MV-4-11 (cell line): ENCODE measurements around the gene CFAP43.

Experiments
- DNase-seq: peaks from one replicate; lab custom pipeline; 2025; lab: John Stamatoyannopoulos, UW

The CFAP43 gene

GRCh38 chr10:104231784-104232612 lies at the start of gene CFAP43:
CFAP43 (minus strand) TSS chr10:104232364; CDS start chr10:104232246, 118 bp downstream.
- DNase-seq: peak; percentile 89

- DNase-seq: no peak
These were observed 49.5 kb upstream of the CFAP43 start for GRCh38 chr10:104281694-104282093.

GRCh38 chr10:104279550-104280259 lies 47.5 kb upstream of the CFAP43 start:
- no peak for DNase-seq

GRCh38 chr10:104277785-104278184 lies 45.6 kb upstream of the CFAP43 start:
- DNase-seq: no peak

- DNase-seq: no peak
These were observed 44.0 kb upstream of the CFAP43 start for GRCh38 chr10:104276192-104276591.

- DNase-seq: no peak
These were observed 42.9 kb upstream of the CFAP43 start for GRCh38 chr10:104274762-104275721.

- DNase-seq: no peak
These were observed 41.9 kb upstream of the CFAP43 start for GRCh38 chr10:104273899-104274575.

GRCh38 chr10:104273286-104273685 lies 41.1 kb upstream of the CFAP43 start:
- no peak for DNase-seq

GRCh38 chr10:104268713-104269645 lies 36.8 kb upstream of the CFAP43 start, which contains the start of gene GSTO2:
GSTO2 (plus strand) TSS chr10:104269184; CDS start chr10:104274916, 5,732 bp downstream.
- DNase-seq: peak; percentile 99

- DNase-seq: no peak
These were observed 36.2 kb upstream of the CFAP43 start for GRCh38 chr10:104268405-104268712.

GRCh38 chr10:104267721-104268404 lies 35.7 kb upstream of the CFAP43 start:
- peak; percentile 14 for DNase-seq

- no peak for DNase-seq
These were observed 32.6 kb upstream of the CFAP43 start for GRCh38 chr10:104264783-104265182.

GRCh38 chr10:104262055-104262454 lies 29.9 kb upstream of the CFAP43 start:
- no peak for DNase-seq

GRCh38 chr10:104260775-104261115 lies 28.6 kb upstream of the CFAP43 start:
- DNase-seq: peak; percentile 52

- no peak for DNase-seq
These were observed 28.0 kb upstream of the CFAP43 start for GRCh38 chr10:104259999-104260774.

GRCh38 chr10:104259456-104259855 lies 27.3 kb upstream of the CFAP43 start:
- no peak for DNase-seq

- no peak for DNase-seq
These were observed 26.0 kb upstream of the CFAP43 start for GRCh38 chr10:104258209-104258608.

GRCh38 chr10:104257235-104257634 lies 25.1 kb upstream of the CFAP43 start:
- no peak for DNase-seq

- no peak for DNase-seq
These were observed 24.3 kb upstream of the CFAP43 start for GRCh38 chr10:104256335-104256961.
